ENCODE data around the gene RBBP8NL.

Gene RBBP8NL

GRCh38 chr20:62363920-62364851, 63.2 kb downstream of the RBBP8NL start:
- DNase-seq (ENCODE audit: low read depth in 2 of 2) = no peak

GRCh38 chr20:62362991-62363919, 64.1 kb downstream of the RBBP8NL start:
- no peak for DNase-seq (ENCODE audit: low read depth in 2 of 2)

GRCh38 chr20:62362590-62362940, 64.8 kb downstream of the RBBP8NL start:
- DNase-seq (ENCODE audit: low read depth in 2 of 2) = no peak

- no peak for DNase-seq (ENCODE audit: low read depth in 2 of 2)
Observed at GRCh38 chr20:62361799-62362589, 65.3 kb downstream of the RBBP8NL start.

- no peak for DNase-seq (ENCODE audit: low read depth in 2 of 2)
Observed at GRCh38 chr20:62360854-62361798, 66.2 kb downstream of the RBBP8NL start.
